MM.1S (cell line): ENCODE results near the gene HOXC13.

ENCODE experiments used
- CTCF ChIP-seq: fragments of 300-600 bp; sonication (generic); IDR thresholded peaks from 2 replicates; pipeline ENCODE4 v1.5.1; 2016; ENCODE audit warnings: antibody characterized with exemption, low read length, mixed read lengths
- EZH2phosphoT487 ChIP-seq: fragments of 300-600 bp; sonication (generic); IDR thresholded peaks from 2 replicates; pipeline ENCODE4 v1.6.1; 2018; ENCODE audit warnings: antibody characterized with exemption, low read length

- TF ChIP-seq CTCF: no peak
- TF ChIP-seq EZH2phosphoT487: no peak
These were observed 29.8 kb downstream of the HOXC13 start for GRCh38 chr12:53968214-53969127.
